Tibial nerve (tissue), 4 donors: ENCODE data around the gene LEMD2. TPM values are rescaled to one million over a fixed set of nuclear protein-coding genes. Genes with fewer than 3 reads are reported as not detected.

ENCODE experiments used
- DNase-seq, 2 donors: peaks; one replicate each; pipeline ENCODE4 v3.0.0-alpha.2; 2019; ENCODE audit warnings: low spot score in 2 of 2
- H3K27ac ChIP-seq, 4 donors: fragments of 200-600 bp; sonication (generic) in 3 of 4; one replicate each; pipeline ENCODE4 v1.5.1; 2017 to 2019; ENCODE audit warnings: mild to moderate bottlenecking in 1 of 4
- H3K27me3 ChIP-seq, 2 donors: fragments of 200-600 bp; sonication (generic) in 1 of 2; one replicate each; pipeline versions ENCODE4 v1.5.1 to v1.6.0; 2017 to 2019
- H3K36me3 ChIP-seq, 3 donors: fragments of 200-600 bp; sonication (generic); one replicate each; pipeline ENCODE4 v1.5.1; 2018 to 2019
- H3K4me1 ChIP-seq, 4 donors: fragments of 200-600 bp; sonication (generic) in 3 of 4; one replicate each; pipeline ENCODE4 v1.5.1; 2017 to 2019
- H3K4me3 ChIP-seq, 4 donors: fragments of 200-600 bp; sonication (generic) in 3 of 4; one replicate each; pipeline ENCODE4 v1.5.1; 2017 to 2019; ENCODE audit warnings: mild to moderate bottlenecking in 1 of 4, moderate library complexity in 1 of 4
- H3K9me3 ChIP-seq, 4 donors: fragments of 200-600 bp; sonication (generic) in 3 of 4; one replicate each; pipeline ENCODE4 v1.5.1; 2017 to 2019
- CTCF ChIP-seq, 5 experiments: fragments of 200-600 bp in 3 of 5; fragments of 450-650 bp in 2 of 5; sonication (generic) in 3 of 5; IDR thresholded peaks; one replicate each; pipeline ENCODE4 v1.5.1; 2016 to 2019; ENCODE audit warnings: antibody characterized with exemption in 5 of 5, mild to moderate bottlenecking in 3 of 5, moderate library complexity in 2 of 5
- EP300 ChIP-seq, 2 donors: sonication (generic); formaldehyde crosslinking; IDR thresholded peaks; one replicate each; pipeline ENCODE4 v1.6.1; 2017; ENCODE audit warnings: antibody characterized with exemption in 2 of 2, mild to moderate bottlenecking in 1 of 2
- POLR2A ChIP-seq, 2 donors: fragments of 450-650 bp; IDR thresholded peaks; one replicate each; pipeline ENCODE4 v1.6.1; 2017; ENCODE audit warnings: antibody characterized with exemption in 2 of 2, mild to moderate bottlenecking in 2 of 2, moderate library complexity in 2 of 2
- WGBS, 2 donors: methylation state at CpG; one replicate each; pipeline ENCODE4 v1.1.5; 2018; 5-methylcytosine and 5-hydroxymethylcytosine counted together
- total RNA-seq, 4 donors: library from RNA; depleted of rRNA; stranded (reverse); fragments of >200 nt; gene quantifications; one replicate each; pipeline ENCODE4 v1.1.0, GENCODE V29; 2016

The LEMD2 gene
- total RNA-seq, 4 donors from 2014 or later = 55.7 to 97.8 (median 70.1) TPM

GRCh38 chr6:33822575-33823395 lies 33.9 kb upstream of the LEMD2 start:
- TF ChIP-seq CTCF (IDR thresholded peaks at IDR 0.05) (no peak), EP300 (IDR thresholded peaks at IDR 0.05) (no peak), POLR2A (IDR thresholded peaks at IDR 0.05) (no peak)
- H3K27me3 ChIP-seq = peaks cover 0 to 22% of the 10 kb centered on the region in 2 donors
- WGBS, 2 donors = 51 to 57% methylated on average over 10 of the region's 10 CpGs

GRCh38 chr6:33820784-33821520 lies 32.0 kb upstream of the LEMD2 start:
- TF ChIP-seq POLR2A (IDR thresholded peaks at IDR 0.05) (no peak), CTCF (IDR thresholded peaks at IDR 0.05) (no peak), EP300 (IDR thresholded peaks at IDR 0.05) (no peak)
- Histone ChIP-seq H3K9me3 (no peaks in the 10 kb centered on the region), H3K36me3 (no peaks in the 10 kb centered on the region), H3K27me3 (peaks cover 0 to 17% of the 10 kb centered on the region in 2 donors), H3K27ac (no peak overlapping the region), H3K4me1 (no peaks in the 10 kb centered on the region), H3K4me3 (no peak overlapping the region)
- WGBS, 2 donors = 65 to 70% methylated on average over 7 of the region's 7 CpGs
- DNase-seq = no peak

More at GRCh38 chr6:33822575-33823395, 33.9 kb upstream of the LEMD2 start:
- H3K4me3 ChIP-seq = no peak overlapping the region
- H3K4me1 ChIP-seq = no peaks in the 10 kb centered on the region
- H3K36me3 ChIP-seq = no peaks in the 10 kb centered on the region
- H3K9me3 ChIP-seq = no peaks in the 10 kb centered on the region
- no peak for DNase-seq
- no peak overlapping the region for H3K27ac ChIP-seq

- 51 to 54% methylated on average over 10 of the region's 10 CpGs for WGBS, 2 donors
- Histone ChIP-seq H3K27ac (no peak overlapping the region), H3K4me1 (no peaks in the 10 kb centered on the region), H3K27me3 (peaks cover 0 to 23% of the 10 kb centered on the region in 2 donors), H3K36me3 (no peaks in the 10 kb centered on the region), H3K9me3 (no peaks in the 10 kb centered on the region), H3K4me3 (no peak overlapping the region)
- no peak for DNase-seq
- no peak for TF ChIP-seq POLR2A (IDR thresholded peaks at IDR 0.05)
- TF ChIP-seq CTCF (IDR thresholded peaks at IDR 0.05) = no peak
- TF ChIP-seq EP300 (IDR thresholded peaks at IDR 0.05) = no peak
Observed at GRCh38 chr6:33820243-33820642, 31.3 kb upstream of the LEMD2 start.

- TF ChIP-seq POLR2A (IDR thresholded peaks at IDR 0.05) = no peak
- TF ChIP-seq EP300 (IDR thresholded peaks at IDR 0.05) = no peak
- TF ChIP-seq CTCF (IDR thresholded peaks at IDR 0.05) = no peak
- Histone ChIP-seq H3K27ac (no peak overlapping the region), H3K4me3 (no peak overlapping the region), H3K27me3 (peaks cover 0 to 28% of the 10 kb centered on the region in 2 donors), H3K9me3 (no peaks in the 10 kb centered on the region), H3K4me1 (no peaks in the 10 kb centered on the region), H3K36me3 (no peaks in the 10 kb centered on the region)
- 67 to 69% methylated on average over 4 of the region's 4 CpGs for WGBS, 2 donors
- no peak for DNase-seq
Observed at GRCh38 chr6:33819021-33819420, 30.1 kb upstream of the LEMD2 start.

- no peak for DNase-seq
- 58 to 66% methylated on average over 3 of the region's 3 CpGs for WGBS, 2 donors
- TF ChIP-seq EP300 (IDR thresholded peaks at IDR 0.05) (no peak), CTCF (IDR thresholded peaks at IDR 0.05) (no peak), POLR2A (IDR thresholded peaks at IDR 0.05) (no peak)
- Histone ChIP-seq H3K4me1 (no peaks in the 10 kb centered on the region), H3K27me3 (peaks cover 0 to 29% of the 10 kb centered on the region in 2 donors), H3K36me3 (no peaks in the 10 kb centered on the region), H3K9me3 (no peaks in the 10 kb centered on the region), H3K4me3 (no peak overlapping the region), H3K27ac (no peak overlapping the region)
Observed at GRCh38 chr6:33818293-33818692, 29.4 kb upstream of the LEMD2 start.
